PFSK-1 (cell line): ENCODE data around the gene L3MBTL1.

Experiments
- FOXP2 ChIP-seq: optimal IDR thresholded peaks from 2 replicates; pipeline ENCODE3; 2011; ENCODE audit warnings: borderline replicate concordance, control low read depth, inconsistent platforms; ENCODE audit not compliant: insufficient read depth; ENCODE audit errors: extremely low read length, extremely low read depth
- POLR2AphosphoS5 ChIP-seq: IDR thresholded peaks from 2 replicates; pipeline ENCODE4 v1.6.1; 2012; ENCODE audit warnings: low read depth, mild to moderate bottlenecking, control low read depth, low read length, moderate library complexity
- SIN3A ChIP-seq: IDR thresholded peaks from 2 replicates; pipeline ENCODE4 v1.6.1; 2012; ENCODE audit warnings: mild to moderate bottlenecking, low read length, moderate library complexity, borderline replicate concordance; ENCODE audit not compliant: insufficient read depth
- TAF1 ChIP-seq: IDR thresholded peaks from 2 replicates; pipeline ENCODE4 v1.6.1; 2012; ENCODE audit warnings: low read length, control low read depth, borderline replicate concordance; ENCODE audit not compliant: insufficient read depth
- TF ChIP-seq, protein P1 (sequence below), 2 experiments: IDR thresholded peaks; 2 replicates each; pipeline versions ENCODE4 v1.6.1 to v1.8.0; 2011 to 2012; ENCODE audit warnings: low read depth in 2 of 2, low read length in 2 of 2, control low read depth in 1 of 2, inconsistent platforms in 1 of 2, mild to moderate bottlenecking in 1 of 2, moderate library complexity in 1 of 2; ENCODE audit not compliant: insufficient read depth in 1 of 2

L3MBTL1 gene

DNA sequence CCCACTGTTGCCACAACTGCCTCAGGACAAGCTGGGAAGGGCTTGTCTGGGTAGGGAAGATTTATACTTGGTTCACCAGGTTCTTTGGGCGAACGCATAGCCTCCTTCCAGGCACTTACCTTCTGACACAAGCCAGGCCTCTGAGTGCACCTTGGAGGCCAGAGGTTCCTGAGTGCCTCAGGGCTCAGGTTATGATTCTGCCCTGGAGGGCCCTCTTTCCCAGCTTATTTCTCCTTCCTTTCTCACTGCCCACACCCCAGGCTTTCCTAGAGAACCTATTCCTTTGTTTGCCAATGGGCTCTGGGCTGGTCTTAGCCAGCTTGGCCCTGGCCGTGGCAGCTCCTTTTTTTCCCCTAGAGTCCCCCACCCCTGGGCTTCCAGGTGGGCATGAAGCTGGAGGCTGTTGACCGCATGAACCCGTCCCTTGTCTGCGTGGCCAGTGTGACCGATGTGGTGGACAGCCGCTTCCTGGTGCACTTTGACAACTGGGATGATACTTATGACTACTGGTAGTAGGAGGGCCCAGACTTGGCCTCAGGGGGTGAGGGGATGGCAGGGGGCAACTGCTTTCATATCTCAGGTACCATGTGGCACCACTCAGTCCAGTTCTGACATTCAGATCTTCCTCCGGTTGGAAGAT lies 25.0 kb downstream of the L3MBTL1 start:
- TF ChIP-seq, protein P1, sequence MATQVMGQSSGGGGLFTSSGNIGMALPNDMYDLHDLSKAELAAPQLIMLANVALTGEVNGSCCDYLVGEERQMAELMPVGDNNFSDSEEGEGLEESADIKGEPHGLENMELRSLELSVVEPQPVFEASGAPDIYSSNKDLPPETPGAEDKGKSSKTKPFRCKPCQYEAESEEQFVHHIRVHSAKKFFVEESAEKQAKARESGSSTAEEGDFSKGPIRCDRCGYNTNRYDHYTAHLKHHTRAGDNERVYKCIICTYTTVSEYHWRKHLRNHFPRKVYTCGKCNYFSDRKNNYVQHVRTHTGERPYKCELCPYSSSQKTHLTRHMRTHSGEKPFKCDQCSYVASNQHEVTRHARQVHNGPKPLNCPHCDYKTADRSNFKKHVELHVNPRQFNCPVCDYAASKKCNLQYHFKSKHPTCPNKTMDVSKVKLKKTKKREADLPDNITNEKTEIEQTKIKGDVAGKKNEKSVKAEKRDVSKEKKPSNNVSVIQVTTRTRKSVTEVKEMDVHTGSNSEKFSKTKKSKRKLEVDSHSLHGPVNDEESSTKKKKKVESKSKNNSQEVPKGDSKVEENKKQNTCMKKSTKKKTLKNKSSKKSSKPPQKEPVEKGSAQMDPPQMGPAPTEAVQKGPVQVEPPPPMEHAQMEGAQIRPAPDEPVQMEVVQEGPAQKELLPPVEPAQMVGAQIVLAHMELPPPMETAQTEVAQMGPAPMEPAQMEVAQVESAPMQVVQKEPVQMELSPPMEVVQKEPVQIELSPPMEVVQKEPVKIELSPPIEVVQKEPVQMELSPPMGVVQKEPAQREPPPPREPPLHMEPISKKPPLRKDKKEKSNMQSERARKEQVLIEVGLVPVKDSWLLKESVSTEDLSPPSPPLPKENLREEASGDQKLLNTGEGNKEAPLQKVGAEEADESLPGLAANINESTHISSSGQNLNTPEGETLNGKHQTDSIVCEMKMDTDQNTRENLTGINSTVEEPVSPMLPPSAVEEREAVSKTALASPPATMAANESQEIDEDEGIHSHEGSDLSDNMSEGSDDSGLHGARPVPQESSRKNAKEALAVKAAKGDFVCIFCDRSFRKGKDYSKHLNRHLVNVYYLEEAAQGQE (IDR thresholded peaks at IDR 0.05; ENCODE audit: insufficient read depth in 1 of 2, low read depth in 2 of 2, low read length in 2 of 2), result no peak
- no peak for TF ChIP-seq POLR2AphosphoS5

DNA sequence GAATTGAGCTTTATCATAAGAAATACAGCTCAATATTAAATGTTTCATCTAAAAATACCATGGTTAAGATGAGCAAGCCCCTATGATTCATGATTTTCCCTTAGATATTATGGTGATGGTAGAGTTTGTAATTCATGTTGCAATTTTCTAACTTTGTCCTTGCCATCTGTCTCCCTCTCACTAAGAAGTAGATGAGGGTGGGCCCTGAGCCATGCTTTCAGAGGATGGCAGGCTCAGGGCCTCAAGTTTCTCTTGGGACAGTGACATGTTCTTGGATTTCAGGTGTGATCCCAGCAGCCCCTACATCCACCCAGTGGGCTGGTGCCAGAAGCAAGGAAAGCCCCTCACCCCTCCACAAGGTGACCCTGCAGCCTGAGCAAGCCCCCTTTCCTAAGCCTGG lies 25.6 kb downstream of the L3MBTL1 start:
- TF ChIP-seq SIN3A, result no peak
- TF ChIP-seq POLR2AphosphoS5, result no peak
- TF ChIP-seq, protein P1 (IDR thresholded peaks at IDR 0.05; ENCODE audit: insufficient read depth in 1 of 2, low read depth in 2 of 2, low read length in 2 of 2), result no peak
- no peak for TF ChIP-seq FOXP2
- no peak for TF ChIP-seq TAF1

DNA sequence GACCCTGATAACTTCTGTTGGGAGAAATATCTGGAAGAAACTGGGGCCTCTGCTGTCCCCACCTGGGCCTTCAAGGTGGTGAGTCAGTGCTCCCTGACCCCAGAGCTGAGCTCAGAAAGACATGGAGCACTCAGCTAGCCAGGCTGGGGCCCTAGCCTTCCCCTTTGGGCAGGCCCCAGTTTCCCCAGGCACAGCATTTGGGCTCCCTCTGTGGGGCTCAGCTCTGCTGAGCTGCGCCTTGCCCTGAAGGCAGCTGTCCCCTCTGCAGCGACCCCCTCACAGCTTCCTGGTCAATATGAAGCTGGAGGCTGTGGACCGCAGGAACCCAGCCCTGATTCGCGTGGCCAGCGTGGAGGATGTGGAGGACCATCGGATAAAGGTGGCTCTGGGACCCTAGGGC lies 26.5 kb downstream of the L3MBTL1 start:
- no peak for TF ChIP-seq FOXP2
- TF ChIP-seq POLR2AphosphoS5, result no peak
- TF ChIP-seq, protein P1 (IDR thresholded peaks at IDR 0.05; ENCODE audit: insufficient read depth in 1 of 2, low read depth in 2 of 2, low read length in 2 of 2), result no peak
- no peak for TF ChIP-seq SIN3A
- no peak for TF ChIP-seq TAF1

DNA sequence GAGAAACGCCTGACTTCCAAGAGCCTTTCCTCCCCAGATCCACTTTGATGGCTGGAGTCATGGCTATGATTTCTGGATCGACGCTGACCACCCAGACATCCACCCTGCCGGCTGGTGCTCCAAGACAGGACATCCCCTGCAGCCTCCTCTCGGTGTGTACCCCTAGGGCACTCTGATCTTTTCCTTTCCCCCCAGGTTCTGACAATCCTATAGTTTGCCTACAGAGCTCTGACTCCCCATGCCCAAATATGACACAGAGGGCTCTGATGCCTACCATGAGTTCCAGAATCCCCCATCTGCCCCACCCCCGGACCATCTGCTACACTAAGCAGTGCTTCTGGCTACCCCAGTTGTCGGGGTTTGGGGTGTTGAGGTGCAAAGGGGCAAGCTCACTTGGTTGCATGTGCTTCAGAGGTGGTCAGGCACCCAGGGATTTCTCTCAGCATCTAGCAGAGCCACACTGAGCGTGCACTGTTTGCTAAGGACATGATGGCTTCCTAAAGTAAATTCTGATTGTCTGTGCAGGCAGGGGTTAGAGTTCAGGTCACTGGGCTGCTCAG lies 27.4 kb downstream of the L3MBTL1 start:
- TF ChIP-seq SIN3A (no peak), POLR2AphosphoS5 (no peak), FOXP2 (no peak), TAF1 (no peak)
- TF ChIP-seq, protein P1 (IDR thresholded peaks at IDR 0.05; ENCODE audit: insufficient read depth in 1 of 2, low read depth in 2 of 2, low read length in 2 of 2), result no peak
